GM19240 (cell line): ENCODE results near the gene CCDC38.
"Not testable (repeated sequence)": the region's sequence is repeated elsewhere in the genome, so short reads cannot be mapped to it uniquely, and the experiment has no call there.

Experiments
- DNase-seq: peaks from one replicate; pipeline ENCODE4 v3.0.0; 2011; ENCODE audit warnings: low spot score; ENCODE audit not compliant: insufficient read length

Gene CCDC38

DNA sequence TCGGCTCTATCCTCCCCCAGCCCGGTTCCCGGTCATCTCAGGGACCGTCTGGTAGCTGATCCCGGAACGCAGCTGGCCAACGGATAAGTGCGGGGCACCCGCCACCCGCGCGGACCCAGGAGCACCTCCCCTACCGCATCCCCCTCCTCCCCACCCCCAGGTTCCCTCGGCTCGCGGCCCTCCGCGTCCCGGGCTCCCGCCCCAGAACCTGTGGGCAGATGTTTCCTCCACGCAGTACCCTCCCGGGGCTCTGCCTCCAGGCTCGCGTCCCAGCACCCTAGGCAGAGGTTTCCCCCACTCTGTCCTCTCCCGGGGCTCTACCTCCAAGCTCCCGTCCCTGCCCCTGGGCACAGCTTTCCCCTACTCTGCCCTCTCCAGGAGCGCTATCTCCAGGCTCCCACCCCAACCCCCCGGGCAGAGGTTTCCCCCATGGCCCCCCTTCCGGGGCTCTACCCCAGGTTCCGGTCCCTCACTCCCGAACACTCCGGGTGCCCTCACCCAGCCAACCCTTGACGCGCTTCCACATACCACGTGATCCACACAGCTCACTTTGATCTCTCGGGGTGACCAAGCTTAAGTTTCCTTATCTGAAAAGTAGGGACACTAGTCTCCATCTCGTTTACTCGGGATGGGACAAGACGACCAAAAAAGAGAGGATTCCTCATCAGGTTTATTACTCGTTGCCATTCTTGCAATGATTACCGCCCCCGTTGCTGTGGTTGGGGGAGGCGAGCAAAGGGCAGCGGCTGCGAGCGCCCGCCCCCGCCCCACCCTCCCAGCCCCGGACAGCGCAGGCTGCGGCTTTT is at the start of gene CCDC38:
Gene CCDC38, minus strand, starts transcription at position 91 of the 806 bp plus-strand sequence. CDS start 6,105 bp downstream, outside the sequence.
- peak; percentile 83 for DNase-seq

DNA sequence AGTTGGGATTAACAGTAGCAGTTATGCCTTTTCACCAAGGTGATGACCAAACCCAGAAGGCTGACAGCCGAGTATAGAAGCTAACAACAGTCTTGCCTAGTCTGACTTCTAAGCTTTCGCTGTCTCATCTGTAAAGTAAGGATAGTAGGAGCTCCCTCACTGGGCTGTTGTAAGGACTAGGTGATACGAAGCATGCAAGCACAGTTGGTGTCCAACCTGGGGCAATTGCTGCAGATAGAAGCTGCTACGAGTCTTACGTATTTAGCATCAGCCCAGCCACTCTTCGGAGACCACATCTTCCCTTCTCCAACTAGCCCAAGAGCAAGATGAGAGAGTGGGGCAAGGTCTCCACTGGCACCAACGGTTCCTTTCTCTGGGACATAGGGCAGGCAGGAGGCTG is 47.7 kb upstream of the CCDC38 start:
- DNase-seq: no peak

DNA sequence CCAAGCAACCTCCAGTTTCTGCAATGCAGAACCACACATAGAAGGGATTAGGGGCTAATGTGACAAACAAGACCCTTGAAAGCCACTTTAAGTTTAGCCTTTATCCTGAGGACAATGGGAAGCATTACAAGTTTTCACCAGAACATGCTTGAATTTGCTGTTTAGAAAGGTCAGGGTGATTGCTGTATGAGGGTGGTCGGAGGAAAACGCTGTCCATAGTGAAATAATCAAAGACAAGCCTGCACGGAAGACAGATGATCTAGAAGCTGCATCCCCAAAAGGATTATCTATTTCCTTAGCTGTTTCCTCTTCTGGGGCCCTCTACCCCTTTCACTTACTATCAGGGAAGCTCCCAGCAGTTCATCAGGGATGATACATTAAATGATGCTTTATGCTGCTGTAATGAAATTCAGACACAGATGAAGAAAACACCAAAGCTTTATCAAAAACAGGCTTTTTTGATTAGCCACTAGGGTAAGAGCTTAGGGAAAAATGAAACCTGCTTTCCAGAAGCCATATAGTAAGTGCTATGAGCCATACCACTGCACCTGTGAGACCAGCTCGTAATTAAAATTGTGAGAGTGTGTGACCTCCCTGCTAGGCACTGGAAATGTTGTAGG is 47.2 kb upstream of the CCDC38 start:
- DNase-seq: no peak

DNA sequence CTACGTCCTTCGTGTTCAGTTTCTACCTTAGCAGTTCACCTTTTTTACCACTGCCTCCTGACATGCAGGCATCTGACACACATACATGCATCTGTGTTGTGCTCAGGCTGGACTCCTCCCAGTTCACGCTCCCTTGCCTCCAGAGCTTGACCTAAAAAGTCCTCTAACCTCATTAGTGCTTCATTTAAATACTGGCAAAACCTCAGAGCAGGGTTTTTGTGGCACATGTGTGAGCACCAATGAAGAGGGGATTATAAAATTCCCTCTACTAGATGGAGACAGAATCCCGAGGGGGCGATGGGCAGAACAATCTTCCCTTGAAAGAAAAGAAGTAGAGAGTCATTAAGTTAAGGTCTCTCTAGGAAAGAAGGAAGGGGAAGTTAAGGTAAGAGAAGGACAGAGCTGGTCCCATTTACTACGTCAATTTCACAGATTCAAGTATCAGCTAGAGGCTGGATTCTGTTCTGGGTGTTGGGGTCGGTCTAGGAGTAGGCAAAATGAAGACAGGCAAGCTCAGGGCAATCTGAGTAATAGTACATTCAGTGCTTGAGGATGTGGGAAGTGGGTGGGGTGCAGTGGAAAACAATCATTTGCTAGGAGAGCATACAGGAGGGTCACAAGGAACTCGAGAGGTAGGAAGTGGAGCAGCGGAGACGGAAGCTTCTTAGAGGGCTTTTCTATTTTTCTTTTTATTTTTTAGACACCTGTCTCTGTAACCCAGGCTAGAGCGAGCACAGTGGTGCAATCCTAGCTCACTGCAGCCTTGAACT is 46.3 kb upstream of the CCDC38 start:
- no peak for DNase-seq

DNA sequence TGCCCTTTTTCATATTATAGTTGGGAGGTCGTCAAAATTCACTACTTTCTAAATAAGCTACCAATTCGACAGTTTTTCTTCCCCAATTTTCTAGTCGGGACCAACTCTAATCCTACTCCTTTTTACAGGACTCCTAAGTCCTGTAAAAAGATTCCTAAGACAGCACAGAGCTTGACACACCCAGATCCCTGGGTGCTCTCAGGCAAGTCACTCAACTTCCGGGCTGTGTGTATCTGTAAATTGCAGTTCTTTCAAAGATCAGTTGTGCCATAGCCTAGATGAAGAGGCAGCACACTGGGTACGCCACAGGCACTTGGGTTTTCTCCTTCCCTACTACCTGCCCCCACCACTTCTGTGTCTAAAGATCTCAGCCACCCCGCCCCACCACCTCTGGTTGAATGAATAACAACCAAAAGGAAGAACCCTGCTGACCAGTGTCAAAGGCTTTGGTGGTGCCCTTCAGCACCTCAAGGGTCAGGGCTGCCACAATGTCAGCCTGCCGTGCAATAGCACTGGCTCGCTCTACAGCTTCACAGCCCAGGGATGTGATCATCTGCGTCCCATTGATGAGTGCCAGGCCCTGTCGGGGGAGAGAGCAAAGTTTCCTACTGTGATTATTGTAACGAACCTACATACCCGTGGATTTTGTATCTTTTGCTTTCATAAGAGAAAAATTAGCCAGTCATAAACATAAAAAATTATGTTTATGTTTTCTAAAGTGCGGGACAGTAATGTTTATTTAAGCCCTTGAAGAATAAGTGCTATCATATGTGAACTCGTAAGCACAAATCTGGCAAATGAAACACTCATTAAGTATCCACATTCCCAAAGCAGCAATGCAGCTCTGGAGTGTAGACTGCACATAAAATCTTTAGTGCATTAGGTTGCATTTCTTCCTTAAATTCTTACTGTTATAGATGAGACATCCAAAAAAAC is 44.5 kb upstream of the CCDC38 start:
- DNase-seq: no peak

DNA sequence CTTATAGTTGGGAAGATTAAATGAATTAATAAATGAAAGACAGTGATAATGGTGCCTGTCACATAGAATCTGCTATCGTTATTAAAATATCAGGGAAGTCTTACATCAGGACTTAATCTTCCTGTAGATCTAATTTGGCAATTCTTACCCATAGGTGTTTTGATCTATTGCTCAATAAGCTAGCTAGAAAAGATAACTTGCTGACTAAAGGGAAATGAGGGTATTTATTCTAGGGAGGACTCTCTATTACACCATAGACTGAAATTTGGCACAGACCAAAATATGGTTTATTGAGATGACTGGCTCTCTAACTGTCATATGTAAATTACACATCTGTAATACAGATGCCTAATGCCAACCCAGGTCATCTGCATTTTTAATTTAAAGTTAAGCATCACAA is 42.3 kb upstream of the CCDC38 start:
- DNase-seq: no peak

DNA sequence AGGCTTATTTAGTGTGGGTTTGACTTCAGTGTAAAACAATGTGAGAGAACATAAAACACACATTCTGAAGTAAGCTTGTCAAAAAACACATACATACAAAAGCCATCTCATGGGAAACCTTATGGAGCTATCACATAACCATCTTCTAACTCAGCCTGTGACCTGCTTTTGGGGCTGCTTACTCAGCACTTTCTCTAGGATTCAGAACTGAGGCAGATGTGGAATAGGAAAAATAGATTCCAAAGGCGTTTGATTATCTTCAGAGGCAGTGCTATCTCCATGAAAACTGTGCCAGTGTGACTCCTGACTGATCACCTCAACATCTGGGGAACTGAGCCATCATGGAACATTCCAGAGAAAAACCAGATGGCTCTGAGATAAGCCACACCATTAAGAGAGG is 40.2 kb upstream of the CCDC38 start:
- no peak for DNase-seq

DNA sequence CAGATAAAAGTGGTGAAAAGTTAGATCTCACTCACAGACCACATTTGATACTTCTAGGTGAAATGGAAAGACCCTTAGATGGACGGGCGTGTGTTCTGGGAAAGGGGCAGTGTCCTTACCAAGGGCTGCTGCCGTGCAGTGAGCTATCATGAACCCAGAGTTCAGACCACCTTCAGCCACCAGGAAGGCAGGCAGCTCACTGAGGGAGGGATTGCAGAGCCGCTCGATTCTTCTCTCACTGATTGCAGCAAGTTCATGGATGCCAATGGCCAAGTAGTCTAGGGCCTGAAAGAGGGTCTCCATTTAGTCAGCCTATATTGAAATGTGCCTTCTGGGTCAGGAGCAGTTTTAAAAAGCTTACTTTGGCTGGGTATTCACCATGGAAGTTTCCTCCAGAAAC is 38.0 kb upstream of the CCDC38 start:
- DNase-seq: no peak

DNA sequence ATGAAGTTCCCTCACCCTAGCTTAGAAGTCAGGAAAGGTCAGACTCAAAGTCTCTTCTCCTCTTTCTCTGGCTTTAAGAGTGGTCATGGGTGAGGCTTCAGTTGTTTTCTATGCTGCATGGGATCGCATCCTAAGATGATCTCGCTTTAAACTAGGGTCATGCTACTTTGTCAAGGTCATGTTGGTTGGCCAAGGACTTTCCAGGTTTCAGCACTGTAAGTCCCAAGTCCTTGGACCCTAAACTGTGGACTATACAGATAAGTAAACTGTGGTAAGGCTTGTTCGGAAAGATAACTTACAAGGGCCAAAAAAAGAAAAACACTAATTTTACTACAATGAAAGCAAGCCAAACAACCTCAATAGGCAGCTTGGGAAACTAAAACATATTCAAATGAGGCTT is 36.4 kb upstream of the CCDC38 start:
- DNase-seq: no peak

DNA sequence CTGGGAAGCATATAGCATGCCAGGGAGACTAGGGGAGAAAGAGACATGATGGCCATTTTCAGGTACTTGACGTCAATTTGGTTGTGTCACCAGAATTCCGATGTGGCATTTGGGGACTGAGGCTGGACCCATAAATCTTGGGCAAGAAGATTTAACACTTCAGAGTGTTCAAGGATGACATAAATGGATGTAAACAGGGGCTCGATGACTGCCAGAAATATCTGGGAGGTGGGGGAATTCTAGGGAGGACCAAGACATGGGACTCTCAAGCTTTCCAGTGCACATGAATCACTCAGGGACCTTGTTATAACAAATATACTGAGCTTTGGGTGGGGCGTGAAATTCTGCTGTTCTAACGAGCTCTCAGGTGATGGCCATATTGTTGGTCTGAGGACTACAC is 35.9 kb upstream of the CCDC38 start:
- no peak for DNase-seq

DNA sequence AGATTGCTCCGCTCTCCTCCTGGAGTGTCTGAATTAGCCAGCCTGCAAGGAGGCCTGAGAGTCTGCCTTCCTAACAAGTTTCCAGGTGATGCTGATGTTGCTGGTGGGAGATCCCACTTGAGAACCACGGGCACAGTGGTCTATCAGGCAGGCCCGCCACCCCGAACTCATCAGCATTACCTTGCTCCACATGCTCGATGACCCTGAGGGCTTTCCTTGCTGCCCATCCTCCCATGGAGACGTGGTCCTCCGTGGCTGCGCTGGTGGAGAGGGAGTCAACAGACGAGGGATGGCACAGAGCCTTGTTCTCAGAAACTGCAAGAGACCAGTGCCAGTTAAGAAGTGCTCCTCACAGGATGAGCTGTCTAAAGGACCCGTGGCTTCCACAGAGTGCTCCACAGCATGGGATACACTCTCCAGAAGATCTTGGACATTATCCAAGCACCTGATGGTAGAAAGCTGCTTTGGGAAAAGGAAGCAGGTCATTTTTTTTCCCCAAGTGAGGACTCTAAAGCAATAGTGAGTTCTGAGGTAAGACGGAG is 35.4 kb upstream of the CCDC38 start:
- DNase-seq: no peak

DNA sequence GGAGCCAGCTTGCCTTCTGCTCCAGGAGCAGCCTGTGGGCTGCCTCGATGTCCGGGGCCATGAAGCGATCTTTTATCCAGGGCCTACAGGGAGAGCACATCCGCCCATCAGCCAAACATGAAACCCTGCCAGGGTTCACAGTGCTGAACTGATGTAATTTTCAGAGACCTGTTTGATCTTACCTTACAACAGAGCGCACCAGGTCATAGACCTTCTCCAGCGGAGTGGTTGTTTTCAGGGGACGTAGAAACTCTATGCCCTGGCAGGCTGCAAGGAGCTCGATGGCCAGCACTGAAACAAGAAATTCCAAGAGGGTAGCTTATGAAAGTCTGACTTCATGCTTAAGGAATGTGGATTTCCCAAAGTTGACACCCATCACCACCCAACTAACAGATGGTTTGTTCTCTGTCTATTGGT is 34.0 kb upstream of the CCDC38 start:
- DNase-seq: no peak

DNA sequence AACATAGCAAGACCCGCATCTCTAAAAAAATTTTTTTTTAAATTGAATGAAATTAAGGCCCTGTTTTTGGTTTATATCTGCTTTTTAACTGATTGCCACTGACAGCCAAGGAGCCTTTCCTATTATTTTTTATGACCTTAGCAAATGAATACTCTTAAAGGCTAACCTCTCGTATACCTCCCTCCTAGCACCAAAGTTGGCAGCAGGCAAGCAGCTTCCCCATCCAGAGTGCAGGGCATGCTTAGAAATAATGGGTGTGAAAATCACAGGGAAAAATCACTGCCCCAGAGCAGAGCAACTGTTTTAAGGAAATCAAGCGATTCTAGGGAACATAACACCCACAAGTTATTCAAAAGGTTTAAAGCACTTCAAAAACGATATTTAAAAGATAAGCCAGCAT is 33.1 kb upstream of the CCDC38 start:
- no peak for DNase-seq

DNA sequence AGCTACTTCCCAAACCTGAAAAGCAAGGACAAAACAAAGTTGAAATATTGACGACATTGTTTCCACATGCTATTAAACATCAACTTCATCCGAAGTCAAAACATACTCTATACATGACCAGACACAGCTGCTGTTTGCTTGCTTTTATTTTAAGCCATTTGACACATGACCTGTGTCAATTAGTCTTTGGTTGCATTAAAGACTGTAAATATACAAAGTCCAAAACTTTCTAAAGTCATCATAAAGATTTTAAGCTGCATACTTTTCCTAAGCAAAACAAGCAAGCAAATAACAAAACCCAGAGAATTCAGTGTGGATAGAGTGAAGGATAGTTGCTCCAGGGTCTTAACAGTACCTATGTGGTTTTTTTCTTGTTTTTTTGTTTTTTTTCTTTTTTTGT is 31.9 kb upstream of the CCDC38 start:
- DNase-seq: no peak

DNA sequence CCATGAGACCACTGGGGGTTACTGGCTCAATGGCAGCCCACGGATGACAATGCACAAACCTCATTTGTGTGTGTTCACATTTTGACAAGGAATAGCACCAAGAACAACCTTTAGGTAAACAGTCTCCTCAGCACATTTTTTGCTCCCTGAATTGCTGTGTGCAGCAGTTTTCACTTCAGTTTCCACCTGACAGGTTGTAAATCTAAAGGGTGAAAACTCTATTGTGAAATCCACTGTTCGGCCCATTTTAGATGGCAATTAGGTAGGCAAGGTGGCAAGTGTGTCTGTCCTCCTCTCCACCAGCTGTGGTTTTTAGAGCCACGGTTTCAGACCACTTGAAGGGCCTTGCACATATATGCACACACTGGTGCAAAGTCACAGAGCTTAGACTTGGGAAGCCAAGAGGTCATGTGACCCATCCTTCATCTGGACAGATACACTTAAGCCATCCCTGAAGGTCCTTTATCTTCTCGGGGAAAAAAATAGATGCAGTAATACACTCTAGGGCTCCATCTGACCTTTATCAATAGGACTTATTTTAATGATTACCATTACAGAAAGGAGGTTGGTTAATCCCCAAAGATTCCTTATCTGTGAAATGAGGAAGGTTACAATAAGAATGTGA is 30.5 kb upstream of the CCDC38 start:
- DNase-seq: no peak

DNA sequence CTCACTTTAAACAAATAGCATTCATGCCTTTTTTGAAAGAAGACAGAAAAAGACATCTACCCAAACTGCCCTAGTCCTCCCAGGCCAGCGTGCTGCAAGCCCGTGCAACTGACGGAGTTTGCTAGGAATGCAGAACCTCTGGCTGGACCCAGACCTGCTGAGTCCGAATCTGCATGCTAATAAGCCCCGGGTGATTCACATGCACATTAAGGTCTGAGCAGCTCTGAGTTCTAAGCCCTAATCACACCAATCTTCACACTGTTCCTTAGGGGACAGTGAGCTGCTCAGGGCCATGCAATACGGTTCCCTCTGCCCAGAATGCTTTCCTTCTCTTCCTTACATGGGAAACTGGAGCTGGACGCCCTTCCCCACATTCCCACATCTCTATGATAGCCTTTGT is 28.5 kb upstream of the CCDC38 start:
- no peak for DNase-seq

DNA sequence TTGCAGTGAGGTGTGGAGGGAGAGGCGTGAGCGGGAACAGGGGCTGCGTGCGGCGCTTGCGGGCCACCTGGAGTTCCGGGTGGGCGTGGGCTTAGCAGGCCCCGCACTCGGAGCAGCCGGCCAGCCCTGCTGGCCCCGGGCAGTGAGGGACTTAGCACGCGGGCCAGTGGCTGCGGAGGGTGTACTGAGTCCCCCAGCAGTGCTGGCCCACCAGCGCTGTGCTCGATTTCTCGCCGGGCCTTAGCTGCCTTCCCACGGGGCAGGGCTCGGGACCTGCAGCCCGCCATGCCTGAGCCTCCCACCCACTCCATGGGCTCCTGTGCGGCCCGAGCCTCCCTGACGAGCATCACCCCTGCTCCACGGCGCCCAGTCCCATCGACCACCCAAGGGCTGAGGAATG is 26.7 kb upstream of the CCDC38 start:
- DNase-seq: not testable (repeated sequence)

DNA sequence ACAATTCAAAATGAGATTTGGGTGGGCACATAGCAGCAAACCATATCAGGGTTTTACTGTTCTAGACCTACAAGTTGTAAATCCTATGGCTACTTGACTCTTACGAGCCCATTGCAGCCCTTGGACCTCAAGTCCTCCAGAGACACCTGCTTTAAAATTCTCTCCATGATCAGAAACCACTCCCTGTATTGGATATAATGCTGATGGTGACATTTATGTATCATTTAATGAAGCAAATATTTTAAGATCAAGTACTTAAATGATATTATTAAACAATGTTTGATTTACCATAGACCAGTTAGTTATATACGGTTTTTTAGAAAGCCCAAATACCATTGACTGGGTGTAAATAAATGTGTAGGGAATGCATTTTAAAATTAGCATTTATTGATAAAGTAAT is 24.9 kb upstream of the CCDC38 start:
- no peak for DNase-seq

DNA sequence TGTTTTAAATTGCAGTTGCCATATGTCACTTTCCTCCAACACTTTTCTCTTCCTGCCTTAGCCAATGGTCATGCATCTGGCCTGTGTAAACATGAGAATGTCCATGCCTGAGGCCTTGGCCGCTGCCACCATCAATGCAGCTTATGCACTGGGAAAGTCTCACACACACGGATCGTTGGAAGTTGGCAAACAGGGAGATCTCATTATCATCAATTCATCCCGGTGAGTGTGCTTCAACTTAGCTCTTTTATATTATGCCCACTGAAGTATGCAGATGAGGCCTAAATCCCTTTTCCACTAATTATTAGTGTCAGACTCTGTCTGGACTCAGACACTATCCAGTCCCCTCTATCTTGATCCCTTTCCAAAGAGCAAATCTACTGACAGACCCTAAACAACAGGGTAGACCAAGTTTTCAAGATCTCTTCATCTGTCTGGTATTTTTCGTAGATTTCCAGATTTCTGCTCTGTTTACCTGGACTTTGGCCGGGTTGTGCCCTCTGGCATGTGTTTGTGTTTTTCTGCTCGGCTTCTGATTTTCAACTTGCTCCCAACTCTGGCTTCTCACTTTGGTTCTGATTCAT is 24.0 kb upstream of the CCDC38 start:
- DNase-seq: no peak

DNA sequence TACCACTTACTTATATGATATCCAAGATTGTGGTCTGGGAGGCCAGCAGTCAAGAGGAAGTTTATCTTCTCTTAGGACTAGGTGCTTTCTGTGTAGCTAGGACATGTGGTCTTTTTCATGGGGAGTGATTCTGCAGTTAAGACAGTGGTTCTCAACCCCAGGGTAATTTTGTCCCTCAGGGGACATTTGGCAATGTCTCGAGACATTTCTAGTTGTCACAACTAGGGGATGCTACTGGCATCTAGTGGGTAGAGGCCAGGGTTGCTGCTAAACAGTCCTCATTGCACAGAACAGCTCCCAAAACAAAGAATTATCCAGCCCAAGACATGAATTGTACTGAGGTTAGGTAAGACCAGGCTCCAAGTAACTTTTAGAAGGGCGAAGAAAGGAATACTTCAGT is 20.7 kb upstream of the CCDC38 start:
- no peak for DNase-seq
